Stomach (tissue), 9 donors: ENCODE data around the gene ROBO1. TPM values are rescaled to one million over a fixed set of nuclear protein-coding genes. Genes with fewer than 3 reads are reported as not detected.

Experiments
- DNase-seq, 2 donors: peaks; one replicate each; pipeline versions ENCODE4 v3.0.0 to v3.0.0-alpha.2; 2013 to 2019
- H3K27ac ChIP-seq, 5 donors: fragments of 200-600 bp in 4 of 5; sonication (generic) in 4 of 5; one replicate each; pipeline ENCODE4 v1.5.1; 2013 to 2019; ENCODE audit warnings: mild to moderate bottlenecking in 1 of 5, moderate library complexity in 1 of 5
- H3K27me3 ChIP-seq, 3 donors: fragments of 200-600 bp; sonication (generic); one replicate each; pipeline ENCODE4 v1.5.1; 2017 to 2019; ENCODE audit warnings: mixed run types in 1 of 3
- H3K36me3 ChIP-seq, 4 donors: fragments of 200-600 bp; sonication (generic); 1 replicate in 3 of 4; 2 replicates in 1 of 4; pipeline ENCODE4 v1.5.1; 2016 to 2019
- H3K4me1 ChIP-seq, 4 donors: fragments of 200-600 bp; sonication (generic); one replicate each; pipeline ENCODE4 v1.5.1; 2016 to 2019
- H3K4me3 ChIP-seq, 4 donors: fragments of 200-600 bp; sonication (generic) in 3 of 4; one replicate each; pipeline ENCODE4 v1.5.1; 2016 to 2019; ENCODE audit warnings: mild to moderate bottlenecking in 1 of 4
- H3K9me3 ChIP-seq, 4 donors: fragments of 200-600 bp; sonication (generic); one replicate each; pipeline ENCODE4 v1.5.1; 2016 to 2019
- EP300 ChIP-seq: sonication (generic); formaldehyde crosslinking; IDR thresholded peaks from one replicate; pipeline ENCODE4 v1.6.1; 2017; ENCODE audit warnings: antibody characterized with exemption
- POLR2A ChIP-seq, 4 donors: fragments of 450-650 bp; IDR thresholded peaks; one replicate each; pipeline ENCODE4 v1.6.1; 2016; ENCODE audit warnings: antibody characterized with exemption in 4 of 4, control low read depth in 2 of 4, mild to moderate bottlenecking in 1 of 4, moderate library complexity in 1 of 4
- POLR2AphosphoS5 ChIP-seq, 3 donors: sonication (generic); formaldehyde crosslinking; IDR thresholded peaks; one replicate each; pipeline ENCODE4 v1.6.1; 2016; ENCODE audit warnings: antibody characterized with exemption in 3 of 3
- WGBS, 5 donors: extraction: QIAGEN DNeasy Blood & Tissue Kit in 3 of 5; methylation state at CpG; one replicate each; pipeline versions ENCODE4 v1.1.5 to v1.1.7; 2013 to 2018; 5-methylcytosine and 5-hydroxymethylcytosine counted together
- intact Hi-C: fragments of 100-400 bp; cut with DNase I; formaldehyde crosslinking; loops from one replicate; pipeline ENCODE4 v1.15.1; 2023; ENCODE audit warnings: low total_unique reads
- polyA plus RNA-seq, 3 donors: library from polyadenylated mRNA; stranded (reverse); fragments of 200-250 nt; gene quantifications; one replicate each; pipeline ENCODE4 v1.2.3, GENCODE V29; 2013
- total RNA-seq, 5 donors: library from RNA; depleted of rRNA; stranded (reverse); fragments of >200 nt; gene quantifications; one replicate each; pipeline versions ENCODE4 v1.1.0 to v1.2.3, GENCODE V29; 2014 to 2016
- TF ChIP-seq, protein P1 (sequence below), 7 experiments: fragments of 450-650 bp in 4 of 7; fragments of 200-600 bp in 3 of 7; sonication (generic) in 3 of 7; IDR thresholded peaks; one replicate each; pipeline ENCODE4 v1.5.1; 2016 to 2019; ENCODE audit warnings: antibody characterized with exemption in 7 of 7, control low read depth in 2 of 7, mild to moderate bottlenecking in 1 of 7
- donor health status: healthy with polysubstance abuse.
- donor health status: Bipolar disorder and iron deficiency.
- donor health status: healthy.

The ROBO1 gene
- total and polyA plus RNA-seq, 8 donors, result 2.0 to 174 (median 4.5) TPM

DNA sequence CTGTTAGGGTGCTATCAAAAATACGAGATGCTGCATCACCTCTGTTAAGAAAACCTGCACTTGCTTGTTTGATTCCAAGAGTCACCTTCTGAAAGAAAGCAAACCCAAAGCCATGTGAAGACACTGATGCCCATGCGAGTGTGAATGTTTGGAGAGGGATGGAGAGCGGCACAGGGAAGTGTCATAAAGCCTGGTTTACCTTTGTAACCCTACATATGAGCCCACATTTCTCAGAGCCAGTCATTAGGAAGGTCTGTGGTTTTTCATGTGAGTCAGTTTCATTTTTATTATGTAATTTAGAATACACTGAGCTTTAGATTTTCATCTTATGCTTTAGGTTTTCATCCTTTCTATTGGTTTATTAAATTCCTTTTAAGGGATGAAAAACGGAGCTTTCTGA is 896.8 kb downstream of the ROBO1 start:
- intact Hi-C loops, result no loop called here

GRCh38 chr3:78870484-78870883 is 897.3 kb downstream of the ROBO1 start:
- H3K27me3 ChIP-seq, result no peaks in the 10 kb centered on the region
- TF ChIP-seq POLR2A (IDR thresholded peaks at IDR 0.05) (no peak), EP300 (no peak), POLR2AphosphoS5 (IDR thresholded peaks at IDR 0.05) (no peak)
- TF ChIP-seq, protein P1, sequence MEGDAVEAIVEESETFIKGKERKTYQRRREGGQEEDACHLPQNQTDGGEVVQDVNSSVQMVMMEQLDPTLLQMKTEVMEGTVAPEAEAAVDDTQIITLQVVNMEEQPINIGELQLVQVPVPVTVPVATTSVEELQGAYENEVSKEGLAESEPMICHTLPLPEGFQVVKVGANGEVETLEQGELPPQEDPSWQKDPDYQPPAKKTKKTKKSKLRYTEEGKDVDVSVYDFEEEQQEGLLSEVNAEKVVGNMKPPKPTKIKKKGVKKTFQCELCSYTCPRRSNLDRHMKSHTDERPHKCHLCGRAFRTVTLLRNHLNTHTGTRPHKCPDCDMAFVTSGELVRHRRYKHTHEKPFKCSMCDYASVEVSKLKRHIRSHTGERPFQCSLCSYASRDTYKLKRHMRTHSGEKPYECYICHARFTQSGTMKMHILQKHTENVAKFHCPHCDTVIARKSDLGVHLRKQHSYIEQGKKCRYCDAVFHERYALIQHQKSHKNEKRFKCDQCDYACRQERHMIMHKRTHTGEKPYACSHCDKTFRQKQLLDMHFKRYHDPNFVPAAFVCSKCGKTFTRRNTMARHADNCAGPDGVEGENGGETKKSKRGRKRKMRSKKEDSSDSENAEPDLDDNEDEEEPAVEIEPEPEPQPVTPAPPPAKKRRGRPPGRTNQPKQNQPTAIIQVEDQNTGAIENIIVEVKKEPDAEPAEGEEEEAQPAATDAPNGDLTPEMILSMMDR (IDR thresholded peaks at IDR 0.05), result no peak
- H3K27ac ChIP-seq, result no peak overlapping the region
- DNase-seq, result no peak
- 89 to 95% (median 91%) methylated on average over 3 of the region's 3 CpGs for WGBS, 5 donors
- intact Hi-C loops, result no loop called here
- H3K36me3 ChIP-seq, result no peaks in the 10 kb centered on the region
- no peaks in the 10 kb centered on the region for H3K9me3 ChIP-seq
- no peak overlapping the region for H3K4me3 ChIP-seq
- H3K4me1 ChIP-seq, result peaks cover 0 to 6% (median 0%) of the 10 kb centered on the region in 4 donors

More for the DNA sequence above, 896.8 kb downstream of the ROBO1 start:
- no peak overlapping the region for H3K27ac ChIP-seq
- no peak overlapping the region for H3K4me3 ChIP-seq
- TF ChIP-seq, protein P1 (IDR thresholded peaks at IDR 0.05), result no peak
- no peak for TF ChIP-seq EP300
- TF ChIP-seq POLR2AphosphoS5 (IDR thresholded peaks at IDR 0.05), result no peak
- no peak for TF ChIP-seq POLR2A (IDR thresholded peaks at IDR 0.05)
- peaks cover 0 to 6% (median 0%) of the 10 kb centered on the region in 4 donors for H3K4me1 ChIP-seq
- 77 to 92% (median 87%) methylated on average over 4 of the region's 4 CpGs for WGBS, 5 donors
- H3K9me3 ChIP-seq, result no peaks in the 10 kb centered on the region
- DNase-seq, result no peak
- H3K27me3 ChIP-seq, result no peaks in the 10 kb centered on the region
- H3K36me3 ChIP-seq, result no peaks in the 10 kb centered on the region

DNA sequence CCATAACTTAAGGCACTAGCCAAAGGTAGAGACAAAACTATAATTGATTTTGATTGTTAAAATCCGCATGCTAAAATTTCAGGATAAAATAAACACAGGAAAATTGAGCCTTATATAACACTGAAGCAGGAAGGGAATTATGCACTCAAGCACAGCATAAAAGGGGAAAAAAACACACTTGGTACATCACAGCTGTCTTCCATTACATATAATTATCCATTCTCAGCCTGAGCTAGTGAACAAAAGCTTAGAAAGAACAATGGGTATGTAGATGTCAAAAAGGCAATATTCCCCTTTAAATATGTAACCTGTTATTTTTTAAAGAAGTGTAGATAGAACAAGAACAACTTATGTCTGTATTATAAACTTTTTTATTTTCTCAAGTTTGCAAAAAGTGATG is 899.2 kb downstream of the ROBO1 start:
- Histone ChIP-seq H3K36me3 (no peaks in the 10 kb centered on the region), H3K27ac (no peak overlapping the region), H3K27me3 (no peaks in the 10 kb centered on the region), H3K9me3 (no peaks in the 10 kb centered on the region), H3K4me3 (no peak overlapping the region), H3K4me1 (peaks cover 0 to 6% (median 0%) of the 10 kb centered on the region in 4 donors)
- intact Hi-C loops, result no loop called here
- 70 to 90% (median 86%) methylated on average over 1 of the region's 1 CpG for WGBS, 5 donors
- TF ChIP-seq EP300, result no peak
- TF ChIP-seq POLR2AphosphoS5 (IDR thresholded peaks at IDR 0.05), result no peak
- no peak for TF ChIP-seq POLR2A (IDR thresholded peaks at IDR 0.05)
- TF ChIP-seq, protein P1 (IDR thresholded peaks at IDR 0.05), result no peak
- DNase-seq, result no peak

DNA sequence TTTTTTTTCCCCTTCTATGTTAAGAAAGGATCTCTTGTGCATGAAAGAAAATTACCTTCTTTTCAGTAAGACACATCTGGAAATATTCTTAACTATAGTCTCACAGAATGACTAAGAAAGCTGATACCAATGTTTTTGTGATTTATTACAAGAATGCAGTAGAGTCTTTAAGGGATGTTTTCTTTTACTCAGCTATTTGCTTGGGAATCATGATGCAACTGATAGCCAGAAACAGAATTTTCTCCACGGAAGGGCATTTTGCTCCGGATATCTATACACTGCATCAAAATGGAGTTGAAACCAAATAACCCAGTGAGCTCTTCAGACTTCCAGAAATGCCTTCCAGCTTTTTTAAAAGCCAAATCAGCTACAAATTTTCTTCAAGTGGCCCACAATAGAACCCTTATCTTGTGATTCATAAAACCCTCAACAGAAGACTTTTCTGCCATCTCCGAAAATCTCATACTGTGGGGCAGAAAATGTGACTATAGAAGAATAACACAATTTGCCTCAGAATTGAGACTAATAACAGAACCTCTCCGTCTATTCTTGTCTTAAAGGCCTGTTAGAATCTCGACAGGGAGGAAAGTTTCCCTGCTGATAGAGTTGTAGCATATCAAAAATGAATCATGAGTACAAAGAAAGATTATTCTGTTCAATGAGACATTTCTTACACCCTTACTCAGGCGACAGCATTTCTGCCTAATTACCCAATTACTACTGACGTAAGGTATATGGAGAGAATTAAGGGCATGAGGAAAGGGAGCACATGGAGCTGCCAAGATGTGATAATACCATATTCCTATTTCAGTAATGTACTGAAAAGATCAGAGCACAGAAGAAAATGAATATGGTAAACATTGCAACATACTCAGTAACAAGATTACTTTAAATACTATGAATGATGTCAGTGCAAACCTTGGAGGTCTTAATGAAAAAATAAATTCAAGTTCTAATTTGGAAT is 900.1 kb downstream of the ROBO1 start:
- Histone ChIP-seq H3K36me3 (no peaks in the 10 kb centered on the region), H3K4me3 (no peak overlapping the region), H3K27me3 (no peaks in the 10 kb centered on the region), H3K4me1 (peaks cover 0 to 6% (median 0%) of the 10 kb centered on the region in 4 donors), H3K9me3 (no peaks in the 10 kb centered on the region), H3K27ac (no peak overlapping the region)
- intact Hi-C loops, result no loop called here
- no peak for DNase-seq
- 46 to 63% (median 51%) methylated on average over 7 of the region's 7 CpGs for WGBS, 5 donors
- TF ChIP-seq, protein P1 (IDR thresholded peaks at IDR 0.05), result no peak
- no peak for TF ChIP-seq POLR2A (IDR thresholded peaks at IDR 0.05)
- no peak for TF ChIP-seq EP300
- TF ChIP-seq POLR2AphosphoS5 (IDR thresholded peaks at IDR 0.05), result no peak
